Astrocyte (in vitro differentiated cells and primary cell): ENCODE results near the gene SP9. TPM values are rescaled to one million over a fixed set of nuclear protein-coding genes. Genes with fewer than 3 reads are reported as not detected.

Experiments used
- DNase-seq: peaks from one replicate; pipeline ENCODE4 v3.0.0-alpha.2; 2010; ENCODE audit warnings: low read depth
- FAIRE-seq: peaks from 2 replicates; lab custom pipeline; 2011; peaks lifted over from hg19 to GRCh38; lab: Jason Lieb, UNC
- H2AFZ ChIP-seq: 2 replicates; pipeline ENCODE4 v1.6.0; 2012; ENCODE audit warnings: low read depth, low read length, inconsistent platforms
- H3K27ac ChIP-seq: 2 replicates; pipeline ENCODE4 v1.5.1; 2011; ENCODE audit warnings: low read depth, low read length, inconsistent platforms
- H3K27me3 ChIP-seq: 2 replicates; pipeline ENCODE4 v1.6.0; 2011; ENCODE audit warnings: low read length, inconsistent platforms; ENCODE audit not compliant: insufficient read depth
- H3K36me3 ChIP-seq: 2 replicates; pipeline ENCODE4 v1.5.1; 2011; ENCODE audit warnings: low read length, inconsistent platforms; ENCODE audit not compliant: insufficient read depth
- H3K4me1 ChIP-seq: 2 replicates; pipeline ENCODE4 v1.5.1; 2011; ENCODE audit warnings: low read length, inconsistent platforms; ENCODE audit not compliant: insufficient read depth
- H3K4me2 ChIP-seq: 2 replicates; pipeline ENCODE4 v1.6.0; 2012; ENCODE audit warnings: low read length, inconsistent platforms
- H3K4me3 ChIP-seq: 2 replicates; pipeline ENCODE4 v1.5.1; 2011; ENCODE audit warnings: low read depth, mild to moderate bottlenecking, low read length, inconsistent platforms; ENCODE audit not compliant: insufficient read depth
- H3K79me2 ChIP-seq: 2 replicates; pipeline ENCODE4 v1.6.0; 2012; ENCODE audit warnings: mild to moderate bottlenecking, low read length, inconsistent platforms; ENCODE audit not compliant: insufficient read depth
- H3K9ac ChIP-seq: 2 replicates; pipeline ENCODE4 v1.6.0; 2012; ENCODE audit warnings: mild to moderate bottlenecking, low read length, inconsistent platforms
- H3K9me3 ChIP-seq: 2 replicates; pipeline ENCODE4 v1.5.1; 2012; ENCODE audit warnings: low read depth, mild to moderate bottlenecking, low read length, inconsistent platforms; ENCODE audit not compliant: insufficient read depth
- H4K20me1 ChIP-seq: 2 replicates; pipeline ENCODE4 v1.6.0; 2012; ENCODE audit warnings: low read length, inconsistent platforms; ENCODE audit not compliant: insufficient read depth
- H3K27ac Mint-ChIP-seq: one replicate; pipeline ENCODE4 v1.8.0; 2021; ENCODE audit warnings: mild to moderate bottlenecking, mixed read lengths; ENCODE audit not compliant: unreplicated experiment
- H3K27me3 Mint-ChIP-seq: one replicate; pipeline ENCODE4 v1.8.0; 2021; ENCODE audit warnings: low read depth, mixed read lengths; ENCODE audit not compliant: unreplicated experiment
- H3K36me3 Mint-ChIP-seq: one replicate; pipeline ENCODE4 v1.8.0; 2021; ENCODE audit warnings: low read depth, mixed read lengths; ENCODE audit not compliant: unreplicated experiment
- H3K4me1 Mint-ChIP-seq: one replicate; pipeline ENCODE4 v1.8.0; 2021; ENCODE audit warnings: low read depth, mixed read lengths; ENCODE audit not compliant: unreplicated experiment
- H3K4me3 Mint-ChIP-seq: one replicate; pipeline ENCODE4 v1.8.0; 2021; ENCODE audit warnings: mild to moderate bottlenecking, moderate library complexity, mixed read lengths; ENCODE audit not compliant: unreplicated experiment
- H3K9me3 Mint-ChIP-seq: one replicate; pipeline ENCODE4 v1.8.0; 2021; ENCODE audit warnings: mild to moderate bottlenecking, mixed read lengths; ENCODE audit not compliant: unreplicated experiment
- CTCF ChIP-seq: IDR thresholded peaks from 2 replicates; pipeline ENCODE4 v1.5.1; 2011; ENCODE audit warnings: low read depth, mild to moderate bottlenecking, inconsistent platforms, low read length, moderate library complexity; ENCODE audit not compliant: insufficient read depth
- EZH2 ChIP-seq: IDR thresholded peaks from 2 replicates; pipeline ENCODE4 v1.6.1; 2012; ENCODE audit warnings: mild to moderate bottlenecking, low read length, inconsistent platforms; ENCODE audit not compliant: insufficient read depth
- total RNA-seq: library from RNA; stranded (reverse); gene quantifications from 2 replicates; pipeline ENCODE4 v1.2.1, GENCODE V29; 2021

The SP9 gene
- total RNA-seq, 1 donor from 2014 or later: not detected

GRCh38 chr2:174327841-174328113, 7.0 kb upstream of the SP9 start:
- Histone ChIP-seq H3K9ac (no peak overlapping the region), H3K4me3 (no peak overlapping the region), H3K79me2 (no peaks in the 10 kb centered on the region), H2AFZ (no peak overlapping the region), H3K27ac (no peak overlapping the region), H4K20me1 (peaks cover 11% of the 10 kb centered on the region), H3K27me3 (peaks cover 71% of the 10 kb centered on the region), H3K4me1 (peaks cover 9% of the 10 kb centered on the region), H3K36me3 (no peaks in the 10 kb centered on the region), H3K9me3 (peaks cover 6% of the 10 kb centered on the region), H3K4me2 (peak overlapping the region; percentile 34)
- TF ChIP-seq EZH2: peak; percentile 41
- TF ChIP-seq CTCF: no peak
- no peak for DNase-seq
- Mint-ChIP-seq H3K27me3 (peaks cover 74% of the 10 kb centered on the region), H3K4me1 (peaks cover 2% of the 10 kb centered on the region), H3K36me3 (peaks cover 1% of the 10 kb centered on the region), H3K27ac (peak overlapping the region; percentile 18), H3K9me3 (peaks cover 14% of the 10 kb centered on the region), H3K4me3 (no peak overlapping the region)
- no peak for FAIRE-seq

GRCh38 chr2:174328114-174328960, 6.4 kb upstream of the SP9 start:
- FAIRE-seq (no peak), DNase-seq (no peak)
- Histone ChIP-seq H3K4me1 (peaks cover 10% of the 10 kb centered on the region), H3K27ac (no peak overlapping the region), H3K36me3 (no peaks in the 10 kb centered on the region), H3K4me2 (peak overlapping the region; percentile 53), H2AFZ (no peak overlapping the region), H3K9ac (no peak overlapping the region), H3K9me3 (peaks cover 6% of the 10 kb centered on the region), H3K79me2 (no peaks in the 10 kb centered on the region), H3K4me3 (no peak overlapping the region), H3K27me3 (peaks cover 77% of the 10 kb centered on the region), H4K20me1 (peaks cover 15% of the 10 kb centered on the region)
- Mint-ChIP-seq H3K9me3 (peaks cover 14% of the 10 kb centered on the region), H3K4me3 (peak overlapping the region; percentile 60), H3K4me1 (peaks cover 4% of the 10 kb centered on the region), H3K27me3 (peaks cover 76% of the 10 kb centered on the region), H3K36me3 (peaks cover 2% of the 10 kb centered on the region), H3K27ac (peak overlapping the region; percentile 18)
- TF ChIP-seq CTCF (no peak), EZH2 (no peak)
